Stimulated activated naive B cell treated with anti-CD40 and anti-IgM and Interleukin-4, amounts not matched to agents 10 μg/mL and 1 μg/mL and 100 μg/mL, for 72 hours (primary cell): Measurements from ENCODE around the gene OLIG1.

Source experiments
- ATAC-seq, 2 donors: fragments of 150-1000 bp; cut with Tn5 transposase; replicated peaks; 2 replicates each; pipeline ENCODE4 v1.10.0; 2021; ENCODE audit warnings: moderate library complexity in 1 of 2
- DNase-seq: peaks from one replicate; pipeline ENCODE4 v3.0.0; 2021
- H3K27ac Mint-ChIP-seq: one replicate; pipeline ENCODE4 v1.8.0; 2022; ENCODE audit warnings: mild to moderate bottlenecking, mixed read lengths
- H3K27me3 Mint-ChIP-seq, 2 donors: one replicate each; pipeline ENCODE4 v1.8.0; 2022; ENCODE audit warnings: mixed read lengths in 2 of 2
- H3K36me3 Mint-ChIP-seq, 2 donors: one replicate each; pipeline ENCODE4 v1.8.0; 2022; ENCODE audit warnings: mixed read lengths in 2 of 2, mild to moderate bottlenecking in 1 of 2
- H3K4me1 Mint-ChIP-seq, 2 donors: one replicate each; pipeline ENCODE4 v1.8.0; 2022; ENCODE audit warnings: mixed read lengths in 2 of 2, mild to moderate bottlenecking in 1 of 2
- H3K4me3 Mint-ChIP-seq, 2 donors: one replicate each; pipeline ENCODE4 v1.8.0; 2022; ENCODE audit warnings: mild to moderate bottlenecking in 2 of 2, mixed read lengths in 2 of 2, moderate library complexity in 1 of 2
- H3K9me3 Mint-ChIP-seq, 2 donors: one replicate each; pipeline ENCODE4 v1.8.0; 2022; ENCODE audit warnings: mixed read lengths in 2 of 2, mild to moderate bottlenecking in 1 of 2

The OLIG1 gene

GRCh38 chr21:33063375-33063883, 6.5 kb upstream of the OLIG1 start:
- no peak for DNase-seq
- Mint-ChIP-seq H3K4me1 (peaks cover 0 to 8% of the 10 kb centered on the region in 2 donors), H3K36me3 (peaks cover 0 to under 1% of the 10 kb centered on the region in 2 donors), H3K27ac (no peak overlapping the region), H3K4me3 (no peak overlapping the region), H3K27me3 (peaks cover 68 to 77% of the 10 kb centered on the region in 2 donors), H3K9me3 (no peaks in the 10 kb centered on the region)
- no peak for ATAC-seq

DNA sequence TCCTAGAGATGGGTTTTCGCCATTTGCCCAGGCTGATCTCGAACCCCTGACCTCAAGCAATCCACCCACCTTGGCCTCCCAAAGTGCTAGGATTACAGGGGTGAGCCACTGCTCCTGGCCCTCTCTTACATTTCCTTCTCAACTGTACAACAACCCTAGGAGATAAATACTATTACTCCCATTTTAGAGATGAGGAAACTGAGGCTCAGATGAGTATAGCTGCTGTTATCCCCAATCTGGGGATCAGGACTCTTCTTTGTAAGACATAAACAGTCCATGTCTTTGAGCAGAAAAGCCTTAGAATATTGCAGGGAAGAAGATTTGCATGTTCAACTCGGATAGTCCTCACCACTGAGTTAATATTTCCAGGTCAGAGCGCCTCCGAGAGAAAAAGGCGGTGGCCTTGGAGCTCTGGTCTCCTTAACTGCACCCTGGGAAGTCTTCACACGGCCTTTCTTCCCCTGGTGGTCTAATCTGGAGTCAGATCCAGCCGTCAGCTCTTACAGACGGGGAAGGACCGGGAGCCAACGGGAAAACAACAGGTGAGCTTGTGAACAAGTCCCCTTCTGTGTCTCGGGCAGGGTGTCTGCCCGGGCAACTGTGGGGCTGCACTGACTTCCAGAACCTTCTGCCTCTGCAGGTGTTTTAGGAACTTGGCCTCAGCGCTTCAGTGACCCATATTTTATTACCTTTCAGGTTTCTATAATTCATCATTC, 5.9 kb upstream of the OLIG1 start:
- no peak for ATAC-seq
- H3K4me3 Mint-ChIP-seq: no peak overlapping the region
- H3K27me3 Mint-ChIP-seq: peaks cover 72 to 79% of the 10 kb centered on the region in 2 donors
- H3K36me3 Mint-ChIP-seq: peaks cover 0 to 3% of the 10 kb centered on the region in 2 donors
- peaks cover 0 to 8% of the 10 kb centered on the region in 2 donors for H3K4me1 Mint-ChIP-seq
- no peak for DNase-seq
- H3K9me3 Mint-ChIP-seq: no peaks in the 10 kb centered on the region
- H3K27ac Mint-ChIP-seq: no peak overlapping the region

GRCh38 chr21:33064623-33065390, 5.1 kb upstream of the OLIG1 start:
- Mint-ChIP-seq H3K4me1 (peaks cover 0 to 8% of the 10 kb centered on the region in 2 donors), H3K27me3 (peaks cover 75 to 85% of the 10 kb centered on the region in 2 donors), H3K36me3 (peaks cover 0 to 3% of the 10 kb centered on the region in 2 donors), H3K4me3 (no peak overlapping the region), H3K27ac (no peak overlapping the region), H3K9me3 (no peaks in the 10 kb centered on the region)
- DNase-seq (no peak), ATAC-seq (no peak)

DNA sequence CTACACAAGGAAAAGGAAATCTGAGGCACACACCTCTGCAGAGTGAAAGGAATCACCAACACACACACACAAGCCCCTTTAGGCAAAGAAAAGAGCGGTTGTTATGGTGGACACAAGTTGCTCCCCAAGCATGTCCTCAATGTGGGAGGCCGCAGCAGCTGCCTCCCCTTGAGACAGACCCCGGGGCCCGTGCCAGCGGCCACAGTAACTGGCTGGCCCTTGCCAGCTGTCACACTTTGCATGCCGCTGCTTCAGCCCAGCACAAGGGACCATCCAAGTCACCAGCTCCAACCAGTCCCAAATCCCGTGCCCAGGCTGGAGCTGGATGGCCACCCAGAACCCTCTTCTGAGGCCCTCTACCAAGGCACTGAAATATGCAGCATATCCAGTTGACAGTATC, 2.9 kb upstream of the OLIG1 start:
- H3K4me1 Mint-ChIP-seq: peaks cover 6 to 21% of the 10 kb centered on the region in 2 donors
- ATAC-seq: no peak
- peaks cover 62 to 83% of the 10 kb centered on the region in 2 donors for H3K27me3 Mint-ChIP-seq
- H3K4me3 Mint-ChIP-seq: no peak overlapping the region
- DNase-seq: no peak
- no peak overlapping the region for H3K27ac Mint-ChIP-seq
- H3K36me3 Mint-ChIP-seq: peaks cover 0 to 3% of the 10 kb centered on the region in 2 donors
- no peaks in the 10 kb centered on the region for H3K9me3 Mint-ChIP-seq

- H3K4me3 Mint-ChIP-seq: no peak overlapping the region
- H3K9me3 Mint-ChIP-seq: no peaks in the 10 kb centered on the region
- H3K27ac Mint-ChIP-seq: no peak overlapping the region
- peaks cover 7 to 23% of the 10 kb centered on the region in 2 donors for H3K4me1 Mint-ChIP-seq
- H3K36me3 Mint-ChIP-seq: peaks cover 0 to 3% of the 10 kb centered on the region in 2 donors
- ATAC-seq (peak; percentile 49 to 52), DNase-seq (no peak)
- H3K27me3 Mint-ChIP-seq: peaks cover 64 to 85% of the 10 kb centered on the region in 2 donors
Measured at GRCh38 chr21:33067457-33067856, 2.5 kb upstream of the OLIG1 start.

GRCh38 chr21:33069243-33069642, 698 bp upstream of the OLIG1 start:
- H3K27me3 Mint-ChIP-seq: peaks cover 64 to 77% of the 10 kb centered on the region in 2 donors
- no peaks in the 10 kb centered on the region for H3K9me3 Mint-ChIP-seq
- ATAC-seq: no peak
- peaks cover 0 to 3% of the 10 kb centered on the region in 2 donors for H3K36me3 Mint-ChIP-seq
- peaks cover 7 to 23% of the 10 kb centered on the region in 2 donors for H3K4me1 Mint-ChIP-seq
- no peak overlapping the region for H3K27ac Mint-ChIP-seq
- H3K4me3 Mint-ChIP-seq: no peak overlapping the region
- DNase-seq: no peak

DNA sequence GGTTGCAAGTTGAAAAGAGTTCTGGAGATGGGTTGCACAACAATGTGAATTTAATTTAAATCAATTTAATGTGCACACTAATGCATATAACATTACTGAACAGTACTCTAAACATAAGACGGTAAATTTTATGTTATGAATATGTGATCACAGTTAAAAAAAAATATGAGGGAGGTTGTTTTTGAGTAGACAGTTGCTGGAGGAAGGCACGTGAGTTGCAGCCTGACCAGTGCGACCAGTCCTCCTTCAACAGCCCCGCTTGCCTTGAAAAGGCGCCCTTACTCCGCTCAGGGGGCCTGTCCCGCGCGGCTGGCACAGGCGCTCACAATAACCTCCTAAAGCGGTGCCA, 322 bp upstream of the OLIG1 start:
- peaks cover 64 to 75% of the 10 kb centered on the region in 2 donors for H3K27me3 Mint-ChIP-seq
- H3K4me1 Mint-ChIP-seq: peaks cover 7 to 23% of the 10 kb centered on the region in 2 donors
- DNase-seq (no peak), ATAC-seq (no peak)
- H3K36me3 Mint-ChIP-seq: peaks cover 0 to 3% of the 10 kb centered on the region in 2 donors
- H3K4me3 Mint-ChIP-seq: no peak overlapping the region
- no peaks in the 10 kb centered on the region for H3K9me3 Mint-ChIP-seq
- H3K27ac Mint-ChIP-seq: no peak overlapping the region

- Mint-ChIP-seq H3K9me3 (no peaks in the 10 kb centered on the region), H3K4me3 (no peak overlapping the region), H3K27ac (no peak overlapping the region), H3K4me1 (peaks cover 7 to 23% of the 10 kb centered on the region in 2 donors), H3K27me3 (peaks cover 67 to 78% of the 10 kb centered on the region in 2 donors), H3K36me3 (peaks cover 0 to 3% of the 10 kb centered on the region in 2 donors)
- peak in 1 of 2 donors; percentile 17 for ATAC-seq
- no peak for DNase-seq
Measured at GRCh38 chr21:33070744-33070997, 730 bp downstream of the OLIG1 start.

- peaks cover 68 to 81% of the 10 kb centered on the region in 2 donors for H3K27me3 Mint-ChIP-seq
- ATAC-seq (peak in 1 of 2 donors; percentile 18), DNase-seq (no peak)
- H3K4me1 Mint-ChIP-seq: peaks cover 7 to 23% of the 10 kb centered on the region in 2 donors
- H3K4me3 Mint-ChIP-seq: peak overlapping the region; percentile 73 to 78
- H3K36me3 Mint-ChIP-seq: peaks cover 0 to 3% of the 10 kb centered on the region in 2 donors
- no peaks in the 10 kb centered on the region for H3K9me3 Mint-ChIP-seq
- peak overlapping the region; percentile 81 for H3K27ac Mint-ChIP-seq
Measured at GRCh38 chr21:33070998-33071769, 1.2 kb downstream of the OLIG1 start.

DNA sequence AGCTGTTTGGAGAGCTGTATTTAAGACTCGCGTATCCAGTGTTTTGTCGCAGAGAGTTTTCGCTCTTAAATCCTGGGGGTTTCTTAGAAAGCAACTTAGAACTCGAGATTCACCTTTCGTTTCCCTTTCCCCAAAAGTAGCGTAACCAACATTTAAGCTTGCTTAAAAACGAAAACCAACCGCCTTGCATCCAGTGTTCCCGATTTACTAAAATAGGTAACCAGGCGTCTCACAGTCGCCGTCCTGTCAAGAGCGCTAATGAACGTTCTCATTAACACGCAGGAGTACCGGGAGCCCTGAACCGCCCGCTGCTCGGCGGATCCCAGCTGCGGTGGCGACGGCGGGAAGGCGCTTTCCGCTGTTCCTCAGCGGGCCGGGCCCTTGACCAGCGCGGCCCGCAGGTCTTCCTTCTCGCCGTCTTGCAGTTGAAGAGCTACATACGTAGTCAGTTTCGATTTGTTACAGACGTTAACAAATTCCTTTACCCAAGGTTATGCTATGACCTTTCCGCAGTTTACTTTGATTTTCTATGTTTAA, 1.9 kb downstream of the OLIG1 start:
- peaks cover 0 to 3% of the 10 kb centered on the region in 2 donors for H3K36me3 Mint-ChIP-seq
- ATAC-seq: no peak
- H3K4me3 Mint-ChIP-seq: peak overlapping the region; percentile 73 to 78
- peaks cover 7 to 20% of the 10 kb centered on the region in 2 donors for H3K4me1 Mint-ChIP-seq
- H3K9me3 Mint-ChIP-seq: no peaks in the 10 kb centered on the region
- no peak overlapping the region for H3K27ac Mint-ChIP-seq
- DNase-seq: no peak
- peaks cover 68 to 81% of the 10 kb centered on the region in 2 donors for H3K27me3 Mint-ChIP-seq

GRCh38 chr21:33073636-33074035, 3.7 kb downstream of the OLIG1 start:
- H3K27me3 Mint-ChIP-seq: peaks cover 70 to 80% of the 10 kb centered on the region in 2 donors
- DNase-seq: no peak
- H3K27ac Mint-ChIP-seq: no peak overlapping the region
- H3K9me3 Mint-ChIP-seq: no peaks in the 10 kb centered on the region
- H3K4me1 Mint-ChIP-seq: peaks cover 15 to 25% of the 10 kb centered on the region in 2 donors
- no peak overlapping the region for H3K4me3 Mint-ChIP-seq
- H3K36me3 Mint-ChIP-seq: peaks cover 0 to under 1% of the 10 kb centered on the region in 2 donors
- ATAC-seq: no peak

GRCh38 chr21:33075128-33075527, 5.2 kb downstream of the OLIG1 start:
- DNase-seq (no peak), ATAC-seq (no peak)
- Mint-ChIP-seq H3K9me3 (no peaks in the 10 kb centered on the region), H3K36me3 (no peaks in the 10 kb centered on the region), H3K27ac (no peak overlapping the region), H3K4me3 (no peak overlapping the region), H3K4me1 (peaks cover 22 to 35% of the 10 kb centered on the region in 2 donors), H3K27me3 (peaks cover 68 to 74% of the 10 kb centered on the region in 2 donors)

DNA sequence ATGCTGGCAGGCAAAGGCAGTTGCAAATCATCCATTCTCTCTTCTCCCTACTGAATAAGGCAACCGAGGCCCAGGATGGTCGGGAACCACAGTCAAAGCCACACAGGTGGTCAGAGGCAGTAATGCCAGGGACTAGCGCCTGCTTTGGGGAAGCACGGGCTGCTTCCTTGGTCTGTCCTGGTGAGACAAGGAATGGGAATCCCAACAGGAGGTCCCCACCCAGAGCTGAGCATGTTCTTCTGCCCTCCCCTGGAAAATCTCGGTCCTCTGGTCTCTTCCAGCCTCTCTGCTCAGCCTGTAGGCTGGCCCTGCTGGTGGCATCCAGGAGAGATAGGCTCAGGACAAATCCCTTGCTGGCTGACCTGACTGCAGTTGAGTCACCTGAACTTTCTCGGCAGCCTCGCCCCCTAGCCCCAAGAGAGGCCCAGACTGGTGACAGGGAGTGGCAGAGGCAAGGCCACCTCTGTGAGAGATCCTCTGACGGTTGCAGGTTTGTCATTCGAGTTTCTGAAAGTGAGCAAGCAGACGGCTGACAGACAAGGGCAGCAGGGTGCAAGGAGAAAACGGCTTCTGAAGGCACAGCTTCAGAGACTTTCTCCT, 5.8 kb downstream of the OLIG1 start:
- Mint-ChIP-seq H3K27me3 (peaks cover 73 to 80% of the 10 kb centered on the region in 2 donors), H3K36me3 (no peaks in the 10 kb centered on the region), H3K9me3 (no peaks in the 10 kb centered on the region), H3K4me1 (peaks cover 22 to 40% of the 10 kb centered on the region in 2 donors), H3K4me3 (no peak overlapping the region), H3K27ac (no peak overlapping the region)
- ATAC-seq (no peak), DNase-seq (no peak)
